CD14-positive monocyte (primary cell): Measurements from ENCODE around the gene OR10H3. TPM values are rescaled to one million over a fixed set of nuclear protein-coding genes. Genes with fewer than 3 reads are reported as not detected.
"Not testable (repeated sequence)": the region's sequence is repeated elsewhere in the genome, so short reads cannot be mapped to it uniquely, and the experiment has no call there.

Experiments used
- DNase-seq, 3 donors: peaks; one replicate each; pipeline ENCODE4 v3.0.0-alpha.2; 2011 to 2022
- H2AFZ ChIP-seq: 2 replicates; pipeline ENCODE4 v1.6.0; 2012; ENCODE audit warnings: mild to moderate bottlenecking, low read depth, low read length, inconsistent platforms; ENCODE audit not compliant: insufficient read depth, poor library complexity, severe bottlenecking
- H3K27ac ChIP-seq, 2 donors: 1 replicate in 1 of 2; 2 replicates in 1 of 2; pipeline ENCODE4 v1.5.1; 2012 to 2013; ENCODE audit warnings: low read length in 2 of 2, control low read depth in 1 of 2, inconsistent platforms in 1 of 2, low read depth in 1 of 2, mild to moderate bottlenecking in 1 of 2
- H3K27me3 ChIP-seq, 2 donors: one replicate each; pipeline versions ENCODE4 v1.6.0 to v1.6.1; 2011 to 2013; ENCODE audit warnings: low read length in 2 of 2; ENCODE audit not compliant: control insufficient read depth in 2 of 2, insufficient read depth in 2 of 2
- H3K36me3 ChIP-seq, 2 donors: replicated peaks in 1 of 2; 1 replicate in 1 of 2; 2 replicates in 1 of 2; pipeline versions ENCODE4 v1.5.1 to v1.6.1; 2012 to 2013; ENCODE audit warnings: low read length in 2 of 2, control low read depth in 1 of 2, inconsistent platforms in 1 of 2, mild to moderate bottlenecking in 1 of 2; ENCODE audit not compliant: insufficient read depth in 2 of 2, control insufficient read depth in 1 of 2
- H3K4me1 ChIP-seq, 2 donors: 1 replicate in 1 of 2; 2 replicates in 1 of 2; pipeline versions ENCODE4 v1.5.1 to v1.6.1; 2012 to 2013; ENCODE audit warnings: low read length in 2 of 2, control low read depth in 1 of 2, inconsistent platforms in 1 of 2, mild to moderate bottlenecking in 1 of 2, moderate library complexity in 1 of 2; ENCODE audit not compliant: insufficient read depth in 2 of 2, control insufficient read depth in 1 of 2
- H3K4me2 ChIP-seq: replicated peaks from 2 replicates; pipeline ENCODE3; 2012; ENCODE audit warnings: low read length, moderate library complexity, mild to moderate bottlenecking; ENCODE audit not compliant: poor library complexity, severe bottlenecking; ENCODE audit errors: extremely low read depth
- H3K4me3 ChIP-seq, 3 experiments: fragments of 200-600 bp in 1 of 3; sonication (generic) in 1 of 3; replicated peaks in 1 of 3; 1 replicate in 2 of 3; 2 replicates in 1 of 3; pipeline ENCODE4 v1.5.1; 2011 to 2013; ENCODE audit warnings: low read length in 3 of 3, mild to moderate bottlenecking in 3 of 3, control low read depth in 2 of 3, low read depth in 2 of 3, inconsistent platforms in 1 of 3, moderate library complexity in 1 of 3
- H3K79me2 ChIP-seq: 2 replicates; pipeline ENCODE4 v1.6.0; 2012; ENCODE audit warnings: mild to moderate bottlenecking, control low read depth, inconsistent platforms, low read length, moderate library complexity; ENCODE audit not compliant: insufficient read depth
- H3K9ac ChIP-seq: 2 replicates; pipeline ENCODE4 v1.6.0; 2017; ENCODE audit warnings: low read length, mild to moderate bottlenecking; ENCODE audit not compliant: insufficient read depth, poor library complexity, severe bottlenecking
- H3K9me3 ChIP-seq, 2 donors: replicated peaks in 1 of 2; 1 replicate in 1 of 2; 2 replicates in 1 of 2; pipeline versions ENCODE4 v1.5.1 to v1.6.1; 2012 to 2013; ENCODE audit warnings: low read length in 2 of 2, control low read depth in 1 of 2; ENCODE audit not compliant: control insufficient read depth in 1 of 2, insufficient read depth in 1 of 2
- H4K20me1 ChIP-seq: 2 replicates; pipeline ENCODE4 v1.6.0; 2012; ENCODE audit warnings: mild to moderate bottlenecking, low read length, control low read depth, moderate library complexity; ENCODE audit not compliant: insufficient read depth
- H3K27ac Mint-ChIP-seq, 7 donors: one replicate each; pipeline ENCODE4 v1.8.0; 2020; ENCODE audit warnings: mild to moderate bottlenecking in 7 of 7, mixed read lengths in 7 of 7, moderate library complexity in 6 of 7, inconsistent platforms in 2 of 7
- H3K27me3 Mint-ChIP-seq, 3 donors: one replicate each; pipeline ENCODE4 v1.8.0; 2021 to 2022; ENCODE audit warnings: low read depth in 3 of 3, mild to moderate bottlenecking in 3 of 3, mixed read lengths in 3 of 3, moderate library complexity in 3 of 3, inconsistent platforms in 1 of 3
- H3K36me3 Mint-ChIP-seq, 2 donors: one replicate each; pipeline ENCODE4 v1.8.0; 2020; ENCODE audit warnings: mixed read lengths in 2 of 2, inconsistent platforms in 1 of 2, mild to moderate bottlenecking in 1 of 2
- H3K4me1 Mint-ChIP-seq: one replicate; pipeline ENCODE4 v1.8.0; 2020; ENCODE audit warnings: mild to moderate bottlenecking, mixed read lengths
- H3K4me3 Mint-ChIP-seq, 2 donors: one replicate each; pipeline ENCODE4 v1.8.0; 2020; ENCODE audit warnings: mild to moderate bottlenecking in 2 of 2, mixed read lengths in 2 of 2, moderate library complexity in 1 of 2
- H3K9me3 Mint-ChIP-seq, 7 donors: one replicate each; pipeline ENCODE4 v1.8.0; 2020 to 2022; ENCODE audit warnings: mixed read lengths in 7 of 7, mild to moderate bottlenecking in 6 of 7, moderate library complexity in 6 of 7, inconsistent platforms in 2 of 7
- WGBS: methylation state at CpG from one replicate; pipeline ENCODE4 v1.1.5; 2013; ENCODE audit warnings: missing lambda C conversion rate; ENCODE audit not compliant: insufficient coverage; 5-methylcytosine and 5-hydroxymethylcytosine counted together
- intact Hi-C, 2 donors: fragments of 100-400 bp; cut with micrococcal nuclease; formaldehyde crosslinking; loops; one replicate each; pipeline versions ENCODE4 v1.15.0 to v1.15.1; 2023
- polyA plus RNA-seq, 3 donors: library from polyadenylated mRNA; depleted of rRNA in 1 of 3; unstranded in 2 of 3; stranded (reverse) in 1 of 3; fragments of 300-500 nt in 2 of 3; fragments of >200 nt in 1 of 3; fragmentation: Illumina TruSeq in 2 of 3; gene quantifications; 1 replicate in 2 of 3; 2 replicates in 1 of 3; pipeline ENCODE4 v1.2.3, GENCODE V29; 2012 to 2021
- TF ChIP-seq, protein P1 (sequence below): fragments of 200-600 bp; IDR thresholded peaks from one replicate; pipeline ENCODE4 v1.8.0; 2022; ENCODE audit warnings: antibody characterized with exemption, mild to moderate bottlenecking

OR10H3 gene
- polyA plus RNA-seq, 3 donors: not detected

DNA sequence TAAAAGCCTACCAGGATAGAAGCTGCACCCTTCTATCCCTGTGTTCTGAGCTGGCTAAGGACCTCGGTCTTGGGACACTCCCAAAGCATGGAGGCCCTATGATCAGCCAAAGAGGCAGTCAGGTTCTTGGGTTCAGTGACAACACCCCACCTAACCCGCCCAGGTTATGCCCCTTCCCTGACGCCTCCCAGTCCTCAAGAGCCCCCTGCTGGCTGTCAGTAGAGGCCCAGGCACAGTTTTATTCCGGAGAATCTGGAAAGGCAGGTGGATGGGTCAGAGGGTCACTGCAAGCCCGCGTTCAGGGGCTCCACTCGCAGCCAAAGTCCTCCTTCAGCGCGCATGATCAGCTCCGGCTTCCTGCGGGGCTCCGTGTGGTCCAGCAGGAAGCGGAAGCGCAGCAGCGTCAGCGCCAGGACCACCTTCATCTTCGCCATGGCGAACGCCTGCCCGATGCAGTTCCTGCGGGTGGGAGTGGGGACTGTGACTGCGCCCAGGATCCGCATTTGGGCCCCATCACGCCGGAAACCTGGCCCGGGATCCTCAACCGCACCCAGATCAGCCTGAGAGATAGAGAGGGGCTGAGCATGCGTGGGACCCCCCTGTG is 22.3 kb downstream of the OR10H3 start:
- H3K9ac ChIP-seq: no peak overlapping the region
- H3K4me1 Mint-ChIP-seq: no peaks in the 10 kb centered on the region
- no peak overlapping the region for H3K4me3 Mint-ChIP-seq
- no peaks in the 10 kb centered on the region for H3K36me3 ChIP-seq
- H4K20me1 ChIP-seq: no peaks in the 10 kb centered on the region
- H3K4me3 ChIP-seq: no peak overlapping the region
- peaks cover 6 to 26% of the 10 kb centered on the region in 2 donors for H3K27me3 ChIP-seq
- intact Hi-C loops: no loop called here
- no peaks in the 10 kb centered on the region for H3K79me2 ChIP-seq
- H2AFZ ChIP-seq: no peak overlapping the region
- DNase-seq: peak in 1 of 3 donors; percentile 12
- H3K4me2 ChIP-seq: no peak overlapping the region
- TF ChIP-seq, protein P1, sequence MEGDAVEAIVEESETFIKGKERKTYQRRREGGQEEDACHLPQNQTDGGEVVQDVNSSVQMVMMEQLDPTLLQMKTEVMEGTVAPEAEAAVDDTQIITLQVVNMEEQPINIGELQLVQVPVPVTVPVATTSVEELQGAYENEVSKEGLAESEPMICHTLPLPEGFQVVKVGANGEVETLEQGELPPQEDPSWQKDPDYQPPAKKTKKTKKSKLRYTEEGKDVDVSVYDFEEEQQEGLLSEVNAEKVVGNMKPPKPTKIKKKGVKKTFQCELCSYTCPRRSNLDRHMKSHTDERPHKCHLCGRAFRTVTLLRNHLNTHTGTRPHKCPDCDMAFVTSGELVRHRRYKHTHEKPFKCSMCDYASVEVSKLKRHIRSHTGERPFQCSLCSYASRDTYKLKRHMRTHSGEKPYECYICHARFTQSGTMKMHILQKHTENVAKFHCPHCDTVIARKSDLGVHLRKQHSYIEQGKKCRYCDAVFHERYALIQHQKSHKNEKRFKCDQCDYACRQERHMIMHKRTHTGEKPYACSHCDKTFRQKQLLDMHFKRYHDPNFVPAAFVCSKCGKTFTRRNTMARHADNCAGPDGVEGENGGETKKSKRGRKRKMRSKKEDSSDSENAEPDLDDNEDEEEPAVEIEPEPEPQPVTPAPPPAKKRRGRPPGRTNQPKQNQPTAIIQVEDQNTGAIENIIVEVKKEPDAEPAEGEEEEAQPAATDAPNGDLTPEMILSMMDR: peak; percentile 21
- 38% methylated on average over 25 of the region's 28 CpGs for WGBS
- no peak overlapping the region for H3K27ac Mint-ChIP-seq
- peaks cover 24 to 47% (median 41%) of the 10 kb centered on the region in 3 donors for H3K27me3 Mint-ChIP-seq
- no peaks in the 10 kb centered on the region for H3K9me3 ChIP-seq
- H3K9me3 Mint-ChIP-seq: peaks cover 0 to 4% (median 0%) of the 10 kb centered on the region in 7 donors
- H3K4me1 ChIP-seq: no peaks in the 10 kb centered on the region
- H3K27ac ChIP-seq: no peak overlapping the region
- H3K36me3 Mint-ChIP-seq: no peaks in the 10 kb centered on the region

DNA sequence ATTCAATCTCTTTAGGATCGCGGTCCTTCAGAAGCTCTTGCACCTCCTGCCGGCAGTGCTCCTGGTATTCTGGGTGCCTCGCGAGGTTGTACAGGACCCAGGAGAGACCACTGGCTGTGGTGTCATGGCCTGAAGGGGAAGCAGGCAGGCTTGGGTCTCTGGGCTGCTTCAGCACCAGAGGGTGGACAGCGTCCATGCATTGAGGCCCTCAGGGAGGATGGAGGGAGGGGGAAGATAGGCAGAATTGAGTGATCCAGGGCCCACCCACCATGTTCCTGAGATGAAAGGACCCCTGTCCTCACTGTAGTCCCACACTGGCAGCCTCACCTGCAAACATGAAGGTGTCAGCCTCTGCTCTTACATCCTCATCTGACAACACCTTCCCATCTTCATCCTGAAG is 31.8 kb downstream of the OR10H3 start:
- Histone ChIP-seq H3K9me3 (no peaks in the 10 kb centered on the region), H3K27ac (no peak overlapping the region), H3K27me3 (peaks cover 0 to 2% of the 10 kb centered on the region in 2 donors), H4K20me1 (no peaks in the 10 kb centered on the region), H2AFZ (no peak overlapping the region), H3K9ac (no peak overlapping the region), H3K36me3 (no peaks in the 10 kb centered on the region), H3K79me2 (no peaks in the 10 kb centered on the region), H3K4me3 (no peak overlapping the region), H3K4me1 (no peaks in the 10 kb centered on the region), H3K4me2 (no peak overlapping the region)
- TF ChIP-seq, protein P1: no peak
- Mint-ChIP-seq H3K36me3 (no peaks in the 10 kb centered on the region), H3K4me3 (no peak overlapping the region), H3K4me1 (no peaks in the 10 kb centered on the region), H3K27ac (no peak overlapping the region), H3K9me3 (peaks cover 0 to 5% (median 0%) of the 10 kb centered on the region in 7 donors), H3K27me3 (peaks cover 6 to 14% (median 12%) of the 10 kb centered on the region in 3 donors)
- DNase-seq: no peak
- intact Hi-C loops: no loop called here
- WGBS: 47% methylated on average over 5 of the region's 6 CpGs

DNA sequence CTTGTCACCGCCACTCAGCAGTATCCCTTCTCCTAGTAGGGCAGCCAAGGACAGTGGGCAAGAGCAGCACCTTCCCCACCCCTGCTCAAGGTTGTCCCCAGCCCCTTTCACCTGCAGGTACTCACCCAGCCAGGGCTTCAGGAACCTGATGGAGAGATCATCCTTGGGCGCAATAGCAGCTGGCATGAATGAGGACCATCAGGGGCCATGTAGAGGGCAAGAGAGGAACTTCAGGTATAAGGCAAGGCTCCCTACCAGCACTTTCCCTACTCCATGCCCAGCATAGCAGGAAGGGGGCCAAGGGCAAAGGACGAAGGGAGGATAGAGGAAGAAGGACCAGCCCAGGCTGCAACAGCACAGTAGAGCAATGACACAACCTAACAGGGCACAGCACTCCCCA is 36.4 kb downstream of the OR10H3 start:
- H3K27ac Mint-ChIP-seq, H3K36me3 ChIP-seq, H2AFZ ChIP-seq, H3K36me3 Mint-ChIP-seq, H3K79me2 ChIP-seq, H3K27me3 Mint-ChIP-seq, H3K9me3 Mint-ChIP-seq, H3K9me3 ChIP-seq, H3K9ac ChIP-seq, H3K4me2 ChIP-seq, H3K27ac ChIP-seq, H3K4me1 Mint-ChIP-seq, DNase-seq, H4K20me1 ChIP-seq, intact Hi-C loops, H3K4me3 Mint-ChIP-seq, H3K27me3 ChIP-seq, H3K4me3 ChIP-seq, H3K4me1 ChIP-seq: not testable (repeated sequence)
- no CpG with 5 or more reads among the region's 3 CpGs for WGBS
